HEK293 (cell line): Measurements from ENCODE around the gene MAPK14.

Source experiments
- CTCF ChIA-PET: fragments of 350-600 bp; formaldehyde crosslinking; extraction: SDS; loops from one replicate; lab custom pipeline; 2021; ENCODE audit warnings: antibody characterized with exemption; lab: Yijun Ruan, JAX
- POLR2A ChIA-PET: fragments of 300-600 bp; formaldehyde crosslinking; extraction: SDS; loops from one replicate; lab custom pipeline; 2020; ENCODE audit warnings: antibody characterized with exemption, inconsistent platforms; lab: Yijun Ruan, JAX
- H3K27ac ChIP-seq: fragments of 200-500 bp; sonication (Bioruptor generic); 2 replicates; pipeline ENCODE4 v1.5.1; 2014; ENCODE audit warnings: low read depth, low read length, control low read depth, inconsistent platforms; ENCODE audit errors: extremely low read depth
- H3K36me3 ChIP-seq, 2 experiments: fragments of 200-500 bp in 1 of 2; sonication (Bioruptor generic) in 1 of 2; 1 replicate in 1 of 2; 2 replicates in 1 of 2; pipeline ENCODE4 v1.5.1; 2014 to 2017; ENCODE audit warnings: inconsistent platforms in 2 of 2, low read length in 2 of 2; ENCODE audit not compliant: control insufficient read depth in 2 of 2, insufficient read depth in 1 of 2
- H3K4me1 ChIP-seq: fragments of 200-500 bp; sonication (Bioruptor generic); 2 replicates; pipeline ENCODE4 v1.5.1; 2014; ENCODE audit warnings: mild to moderate bottlenecking, low read length, inconsistent platforms; ENCODE audit not compliant: control insufficient read depth, insufficient read depth
- H3K4me3 ChIP-seq: 2 replicates; pipeline ENCODE4 v1.5.1; 2011; ENCODE audit warnings: low read depth, mild to moderate bottlenecking, control low read depth, low read length, moderate library complexity
- H3K9me3 ChIP-seq: fragments of 200-500 bp; sonication (Bioruptor generic); 2 replicates; pipeline ENCODE4 v1.5.1; 2014; ENCODE audit warnings: low read depth, low read length, inconsistent platforms; ENCODE audit not compliant: control insufficient read depth, insufficient read depth
- BCL11B ChIP-seq: fragments of 450-650 bp; formaldehyde crosslinking; IDR thresholded peaks from 2 replicates; pipeline ENCODE4 v1.5.1; 2016; ENCODE audit warnings: low read depth, missing biosample characterization, missing genetic modification characterization
- GLI4 ChIP-seq: fragments of 450-650 bp; formaldehyde crosslinking; IDR thresholded peaks from 2 replicates; pipeline ENCODE4 v1.5.1; 2016; ENCODE audit warnings: missing biosample characterization, missing genetic modification characterization
- HOXC10 ChIP-seq: sonication (generic); formaldehyde crosslinking; IDR thresholded peaks from 2 replicates; pipeline ENCODE4 v1.8.1; 2023; ENCODE audit warnings: mild to moderate bottlenecking, missing genetic modification reagents
- ZBTB17 ChIP-seq: fragments of 450-650 bp; formaldehyde crosslinking; IDR thresholded peaks from 2 replicates; pipeline ENCODE4 v1.5.1; 2016; ENCODE audit warnings: missing biosample characterization, missing genetic modification characterization
- ZFP69B ChIP-seq: fragments of 450-650 bp; formaldehyde crosslinking; IDR thresholded peaks from 2 replicates; pipeline ENCODE4 v1.5.1; 2016; ENCODE audit warnings: missing biosample characterization, missing genetic modification characterization
- ZNF146 ChIP-seq: fragments of 450-650 bp; formaldehyde crosslinking; IDR thresholded peaks from 2 replicates; pipeline ENCODE4 v1.5.1; 2016; ENCODE audit warnings: missing biosample characterization, missing genetic modification characterization
- ZNF174 ChIP-seq: fragments of 450-650 bp; formaldehyde crosslinking; IDR thresholded peaks from 2 replicates; pipeline ENCODE4 v1.5.0; 2017; ENCODE audit warnings: missing biosample characterization, mild to moderate bottlenecking, missing genetic modification characterization
- ZNF184 ChIP-seq: fragments of 450-650 bp; IDR thresholded peaks from 2 replicates; pipeline ENCODE4 v1.5.1; 2018; ENCODE audit warnings: missing biosample characterization, mild to moderate bottlenecking, missing genetic modification characterization
- ZNF211 ChIP-seq: fragments of 450-650 bp; formaldehyde crosslinking; IDR thresholded peaks from 2 replicates; pipeline ENCODE4 v1.5.1; 2016; ENCODE audit warnings: low read depth, missing biosample characterization, missing genetic modification characterization
- ZNF23 ChIP-seq: fragments of 450-650 bp; formaldehyde crosslinking; IDR thresholded peaks from 2 replicates; pipeline ENCODE4 v1.5.1; 2016; ENCODE audit warnings: missing biosample characterization, missing genetic modification characterization, borderline replicate concordance
- ZNF274 ChIP-seq, 2 experiments: fragments of 200-500 bp in 1 of 2; fragments of 450-650 bp in 1 of 2; sonication (Bioruptor generic) in 1 of 2; formaldehyde crosslinking in 1 of 2; IDR thresholded peaks; 2 replicates each; pipeline versions ENCODE4 v1.5.1 to v1.6.1; 2014 to 2016; ENCODE audit warnings: borderline replicate concordance in 1 of 2, inconsistent platforms in 1 of 2, low read length in 1 of 2, missing biosample characterization in 1 of 2, missing genetic modification characterization in 1 of 2
- ZNF514 ChIP-seq: fragments of 450-650 bp; formaldehyde crosslinking; IDR thresholded peaks from 2 replicates; pipeline ENCODE4 v1.5.1; 2016; ENCODE audit warnings: missing biosample characterization, missing genetic modification characterization
- ZNF555 ChIP-seq: fragments of 450-650 bp; formaldehyde crosslinking; conservative IDR thresholded peaks from 2 replicates; pipeline ENCODE4 v1.5.1; 2017; ENCODE audit warnings: missing biosample characterization, mild to moderate bottlenecking, missing genetic modification characterization, inconsistent platforms
- ZNF664 ChIP-seq: fragments of 450-650 bp; formaldehyde crosslinking; IDR thresholded peaks from 2 replicates; pipeline ENCODE4 v1.5.1; 2016; ENCODE audit warnings: missing biosample characterization, missing genetic modification characterization
- ZNF707 ChIP-seq: fragments of 450-650 bp; formaldehyde crosslinking; IDR thresholded peaks from 2 replicates; pipeline ENCODE4 v1.5.1; 2016; ENCODE audit warnings: missing biosample characterization, missing genetic modification characterization
- ZNF768 ChIP-seq: fragments of 450-650 bp; formaldehyde crosslinking; IDR thresholded peaks from 2 replicates; pipeline ENCODE4 v1.5.1; 2018; ENCODE audit warnings: missing biosample characterization, mild to moderate bottlenecking, missing genetic modification characterization
- TF ChIP-seq, protein P1 (sequence below): fragments of 450-650 bp; formaldehyde crosslinking; IDR thresholded peaks from 2 replicates; pipeline ENCODE4 v1.5.1; 2016; ENCODE audit warnings: missing biosample characterization, missing genetic modification characterization
- TF ChIP-seq, protein P2 (sequence below): fragments of 450-650 bp; formaldehyde crosslinking; IDR thresholded peaks from 2 replicates; pipeline ENCODE4 v1.5.1; 2017; ENCODE audit warnings: missing biosample characterization, missing genetic modification characterization
- TF ChIP-seq, protein P3 (sequence below): fragments of 450-650 bp; formaldehyde crosslinking; IDR thresholded peaks from 2 replicates; pipeline ENCODE4 v1.5.1; 2016; ENCODE audit warnings: missing biosample characterization, missing genetic modification characterization, borderline replicate concordance
- TF ChIP-seq, protein P4 (sequence below): fragments of 450-650 bp; formaldehyde crosslinking; conservative IDR thresholded peaks from 2 replicates; pipeline ENCODE4 v1.5.1; 2016; ENCODE audit warnings: low read depth, missing biosample characterization, missing genetic modification characterization
- TF ChIP-seq, protein P5 (sequence below): fragments of 450-650 bp; formaldehyde crosslinking; IDR thresholded peaks from 2 replicates; pipeline ENCODE4; 2016; ENCODE audit warnings: missing biosample characterization, missing genetic modification characterization

MAPK14 gene

DNA sequence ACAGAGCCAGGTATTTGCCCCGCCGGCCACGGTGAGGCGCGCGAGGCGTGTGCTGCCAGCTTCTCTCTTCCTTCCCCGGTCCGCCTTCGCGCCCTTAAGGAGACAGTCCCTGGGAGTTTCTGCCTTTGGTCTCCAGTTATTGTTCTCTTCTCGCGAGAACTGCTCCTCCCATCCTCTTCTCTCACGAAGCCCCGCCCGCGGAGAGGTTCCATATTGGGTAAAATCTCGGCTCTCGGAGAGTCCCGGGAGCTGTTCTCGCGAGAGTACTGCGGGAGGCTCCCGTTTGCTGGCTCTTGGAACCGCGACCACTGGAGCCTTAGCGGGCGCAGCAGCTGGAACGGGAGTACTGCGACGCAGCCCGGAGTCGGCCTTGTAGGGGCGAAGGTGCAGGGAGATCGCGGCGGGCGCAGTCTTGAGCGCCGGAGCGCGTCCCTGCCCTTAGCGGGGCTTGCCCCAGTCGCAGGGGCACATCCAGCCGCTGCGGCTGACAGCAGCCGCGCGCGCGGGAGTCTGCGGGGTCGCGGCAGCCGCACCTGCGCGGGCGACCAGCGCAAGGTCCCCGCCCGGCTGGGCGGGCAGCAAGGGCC, at the start of gene MAPK14:
TSS of gene MAPK14 (plus strand) at position 308 of the 587 bp plus-strand sequence. CDS start 350 bp downstream, outside the sequence.
- peaks cover 3% of the 10 kb centered on the region; the same call in 1 of the 2 replicates for H3K4me1 ChIP-seq
- H3K4me3 ChIP-seq: peak within 1 kb of the TSS; percentile 78
- ChIA-PET POLR2A (interaction anchor here (0.6 to 3.4 kb wide), 34 partner anchors 11 to 566 kb away, joined by 3 to 32 read pairs (median 5); partner anchors contain the start of genes BRPF3 and SRPK1), CTCF (interaction anchor here (0.5 to 7.0 kb wide), 38 partner anchors 8 to 681 kb away, joined by 3 to 232 read pairs (median 4); no protein-coding TSS in a partner anchor)
- no peaks in the 10 kb centered on the region for H3K9me3 ChIP-seq
- no peaks in the 10 kb centered on the region for H3K36me3 ChIP-seq
- H3K27ac ChIP-seq: peak within 1 kb of the TSS; percentile 90
- TF ChIP-seq, protein P1, sequence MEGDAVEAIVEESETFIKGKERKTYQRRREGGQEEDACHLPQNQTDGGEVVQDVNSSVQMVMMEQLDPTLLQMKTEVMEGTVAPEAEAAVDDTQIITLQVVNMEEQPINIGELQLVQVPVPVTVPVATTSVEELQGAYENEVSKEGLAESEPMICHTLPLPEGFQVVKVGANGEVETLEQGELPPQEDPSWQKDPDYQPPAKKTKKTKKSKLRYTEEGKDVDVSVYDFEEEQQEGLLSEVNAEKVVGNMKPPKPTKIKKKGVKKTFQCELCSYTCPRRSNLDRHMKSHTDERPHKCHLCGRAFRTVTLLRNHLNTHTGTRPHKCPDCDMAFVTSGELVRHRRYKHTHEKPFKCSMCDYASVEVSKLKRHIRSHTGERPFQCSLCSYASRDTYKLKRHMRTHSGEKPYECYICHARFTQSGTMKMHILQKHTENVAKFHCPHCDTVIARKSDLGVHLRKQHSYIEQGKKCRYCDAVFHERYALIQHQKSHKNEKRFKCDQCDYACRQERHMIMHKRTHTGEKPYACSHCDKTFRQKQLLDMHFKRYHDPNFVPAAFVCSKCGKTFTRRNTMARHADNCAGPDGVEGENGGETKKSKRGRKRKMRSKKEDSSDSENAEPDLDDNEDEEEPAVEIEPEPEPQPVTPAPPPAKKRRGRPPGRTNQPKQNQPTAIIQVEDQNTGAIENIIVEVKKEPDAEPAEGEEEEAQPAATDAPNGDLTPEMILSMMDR (tag by site-specific recombination): peak; percentile 96; the same call in 1 of the 2 replicates
- TF ChIP-seq ZNF174 (tag by site-specific recombination) (no peak), ZNF184 (tag by site-specific recombination) (no peak), ZFP69B (tag by site-specific recombination) (no peak), ZNF211 (tag by site-specific recombination) (no peak), BCL11B (tag by site-specific recombination) (no peak), HOXC10 (CRISPR knock-in tag) (peak; percentile 57; the same call in 1 of the 2 replicates), ZBTB17 (peak; percentile 87), GLI4 (tag by site-specific recombination) (no peak), ZNF555 (tag by site-specific recombination) (no peak), ZNF707 (no peak), ZNF664 (tag by site-specific recombination) (no peak), ZNF768 (tag by site-specific recombination) (no peak), ZNF274 (IDR thresholded peaks at IDR 0.05; ENCODE audit: low read length) (no peak), ZNF274 (tag by site-specific recombination; IDR thresholded peaks at IDR 0.05; ENCODE audit: borderline replicate concordance) (no peak), ZNF23 (no peak), ZNF514 (tag by site-specific recombination) (no peak), ZNF146 (tag by site-specific recombination) (no peak)
- TF ChIP-seq, protein P2, sequence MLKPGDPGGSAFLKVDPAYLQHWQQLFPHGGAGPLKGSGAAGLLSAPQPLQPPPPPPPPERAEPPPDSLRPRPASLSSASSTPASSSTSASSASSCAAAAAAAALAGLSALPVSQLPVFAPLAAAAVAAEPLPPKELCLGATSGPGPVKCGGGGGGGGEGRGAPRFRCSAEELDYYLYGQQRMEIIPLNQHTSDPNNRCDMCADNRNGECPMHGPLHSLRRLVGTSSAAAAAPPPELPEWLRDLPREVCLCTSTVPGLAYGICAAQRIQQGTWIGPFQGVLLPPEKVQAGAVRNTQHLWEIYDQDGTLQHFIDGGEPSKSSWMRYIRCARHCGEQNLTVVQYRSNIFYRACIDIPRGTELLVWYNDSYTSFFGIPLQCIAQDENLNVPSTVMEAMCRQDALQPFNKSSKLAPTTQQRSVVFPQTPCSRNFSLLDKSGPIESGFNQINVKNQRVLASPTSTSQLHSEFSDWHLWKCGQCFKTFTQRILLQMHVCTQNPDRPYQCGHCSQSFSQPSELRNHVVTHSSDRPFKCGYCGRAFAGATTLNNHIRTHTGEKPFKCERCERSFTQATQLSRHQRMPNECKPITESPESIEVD: no peak
- TF ChIP-seq, protein P3, sequence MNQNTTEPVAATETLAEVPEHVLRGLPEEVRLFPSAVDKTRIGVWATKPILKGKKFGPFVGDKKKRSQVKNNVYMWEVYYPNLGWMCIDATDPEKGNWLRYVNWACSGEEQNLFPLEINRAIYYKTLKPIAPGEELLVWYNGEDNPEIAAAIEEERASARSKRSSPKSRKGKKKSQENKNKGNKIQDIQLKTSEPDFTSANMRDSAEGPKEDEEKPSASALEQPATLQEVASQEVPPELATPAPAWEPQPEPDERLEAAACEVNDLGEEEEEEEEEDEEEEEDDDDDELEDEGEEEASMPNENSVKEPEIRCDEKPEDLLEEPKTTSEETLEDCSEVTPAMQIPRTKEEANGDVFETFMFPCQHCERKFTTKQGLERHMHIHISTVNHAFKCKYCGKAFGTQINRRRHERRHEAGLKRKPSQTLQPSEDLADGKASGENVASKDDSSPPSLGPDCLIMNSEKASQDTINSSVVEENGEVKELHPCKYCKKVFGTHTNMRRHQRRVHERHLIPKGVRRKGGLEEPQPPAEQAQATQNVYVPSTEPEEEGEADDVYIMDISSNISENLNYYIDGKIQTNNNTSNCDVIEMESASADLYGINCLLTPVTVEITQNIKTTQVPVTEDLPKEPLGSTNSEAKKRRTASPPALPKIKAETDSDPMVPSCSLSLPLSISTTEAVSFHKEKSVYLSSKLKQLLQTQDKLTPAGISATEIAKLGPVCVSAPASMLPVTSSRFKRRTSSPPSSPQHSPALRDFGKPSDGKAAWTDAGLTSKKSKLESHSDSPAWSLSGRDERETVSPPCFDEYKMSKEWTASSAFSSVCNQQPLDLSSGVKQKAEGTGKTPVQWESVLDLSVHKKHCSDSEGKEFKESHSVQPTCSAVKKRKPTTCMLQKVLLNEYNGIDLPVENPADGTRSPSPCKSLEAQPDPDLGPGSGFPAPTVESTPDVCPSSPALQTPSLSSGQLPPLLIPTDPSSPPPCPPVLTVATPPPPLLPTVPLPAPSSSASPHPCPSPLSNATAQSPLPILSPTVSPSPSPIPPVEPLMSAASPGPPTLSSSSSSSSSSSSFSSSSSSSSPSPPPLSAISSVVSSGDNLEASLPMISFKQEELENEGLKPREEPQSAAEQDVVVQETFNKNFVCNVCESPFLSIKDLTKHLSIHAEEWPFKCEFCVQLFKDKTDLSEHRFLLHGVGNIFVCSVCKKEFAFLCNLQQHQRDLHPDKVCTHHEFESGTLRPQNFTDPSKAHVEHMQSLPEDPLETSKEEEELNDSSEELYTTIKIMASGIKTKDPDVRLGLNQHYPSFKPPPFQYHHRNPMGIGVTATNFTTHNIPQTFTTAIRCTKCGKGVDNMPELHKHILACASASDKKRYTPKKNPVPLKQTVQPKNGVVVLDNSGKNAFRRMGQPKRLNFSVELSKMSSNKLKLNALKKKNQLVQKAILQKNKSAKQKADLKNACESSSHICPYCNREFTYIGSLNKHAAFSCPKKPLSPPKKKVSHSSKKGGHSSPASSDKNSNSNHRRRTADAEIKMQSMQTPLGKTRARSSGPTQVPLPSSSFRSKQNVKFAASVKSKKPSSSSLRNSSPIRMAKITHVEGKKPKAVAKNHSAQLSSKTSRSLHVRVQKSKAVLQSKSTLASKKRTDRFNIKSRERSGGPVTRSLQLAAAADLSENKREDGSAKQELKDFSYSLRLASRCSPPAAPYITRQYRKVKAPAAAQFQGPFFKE (tag by site-specific recombination): no peak
- TF ChIP-seq, protein P4, sequence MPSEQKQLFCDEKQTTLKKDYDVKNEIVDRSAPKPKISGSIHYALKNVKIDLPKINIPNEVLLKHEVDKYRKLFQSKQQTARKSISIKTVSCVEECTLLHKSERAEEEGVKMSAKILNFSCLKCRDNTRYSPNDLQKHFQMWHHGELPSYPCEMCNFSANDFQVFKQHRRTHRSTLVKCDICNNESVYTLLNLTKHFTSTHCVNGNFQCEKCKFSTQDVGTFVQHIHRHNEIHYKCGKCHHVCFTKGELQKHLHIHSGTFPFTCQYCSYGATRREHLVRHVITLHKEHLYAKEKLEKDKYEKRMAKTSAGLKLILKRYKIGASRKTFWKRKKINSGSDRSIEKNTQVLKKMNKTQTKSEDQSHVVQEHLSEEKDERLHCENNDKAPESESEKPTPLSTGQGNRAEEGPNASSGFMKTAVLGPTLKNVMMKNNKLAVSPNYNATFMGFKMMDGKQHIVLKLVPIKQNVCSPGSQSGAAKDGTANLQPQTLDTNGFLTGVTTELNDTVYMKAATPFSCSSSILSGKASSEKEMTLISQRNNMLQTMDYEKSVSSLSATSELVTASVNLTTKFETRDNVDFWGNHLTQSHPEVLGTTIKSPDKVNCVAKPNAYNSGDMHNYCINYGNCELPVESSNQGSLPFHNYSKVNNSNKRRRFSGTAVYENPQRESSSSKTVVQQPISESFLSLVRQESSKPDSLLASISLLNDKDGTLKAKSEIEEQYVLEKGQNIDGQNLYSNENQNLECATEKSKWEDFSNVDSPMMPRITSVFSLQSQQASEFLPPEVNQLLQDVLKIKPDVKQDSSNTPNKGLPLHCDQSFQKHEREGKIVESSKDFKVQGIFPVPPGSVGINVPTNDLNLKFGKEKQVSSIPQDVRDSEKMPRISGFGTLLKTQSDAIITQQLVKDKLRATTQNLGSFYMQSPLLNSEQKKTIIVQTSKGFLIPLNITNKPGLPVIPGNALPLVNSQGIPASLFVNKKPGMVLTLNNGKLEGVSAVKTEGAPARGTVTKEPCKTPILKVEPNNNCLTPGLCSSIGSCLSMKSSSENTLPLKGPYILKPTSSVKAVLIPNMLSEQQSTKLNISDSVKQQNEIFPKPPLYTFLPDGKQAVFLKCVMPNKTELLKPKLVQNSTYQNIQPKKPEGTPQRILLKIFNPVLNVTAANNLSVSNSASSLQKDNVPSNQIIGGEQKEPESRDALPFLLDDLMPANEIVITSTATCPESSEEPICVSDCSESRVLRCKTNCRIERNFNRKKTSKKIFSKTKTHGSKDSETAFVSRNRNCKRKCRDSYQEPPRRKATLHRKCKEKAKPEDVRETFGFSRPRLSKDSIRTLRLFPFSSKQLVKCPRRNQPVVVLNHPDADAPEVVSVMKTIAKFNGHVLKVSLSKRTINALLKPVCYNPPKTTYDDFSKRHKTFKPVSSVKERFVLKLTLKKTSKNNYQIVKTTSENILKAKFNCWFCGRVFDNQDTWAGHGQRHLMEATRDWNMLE (tag by site-specific recombination): peak; percentile 68
- TF ChIP-seq, protein P5, sequence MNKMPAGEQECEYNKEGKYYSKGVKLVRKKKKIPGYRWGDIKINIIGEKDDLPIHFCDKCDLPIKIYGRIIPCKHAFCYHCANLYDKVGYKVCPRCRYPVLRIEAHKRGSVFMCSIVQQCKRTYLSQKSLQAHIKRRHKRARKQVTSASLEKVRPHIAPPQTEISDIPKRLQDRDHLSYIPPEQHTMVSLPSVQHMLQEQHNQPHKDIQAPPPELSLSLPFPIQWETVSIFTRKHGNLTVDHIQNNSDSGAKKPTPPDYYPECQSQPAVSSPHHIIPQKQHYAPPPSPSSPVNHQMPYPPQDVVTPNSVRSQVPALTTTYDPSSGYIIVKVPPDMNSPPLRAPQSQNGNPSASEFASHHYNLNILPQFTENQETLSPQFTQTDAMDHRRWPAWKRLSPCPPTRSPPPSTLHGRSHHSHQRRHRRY (tag by site-specific recombination): no peak
